Stimulated activated CD4-positive, alpha-beta T cell treated with anti-CD3 and anti-CD28 coated beads, Interleukin-12 subunit alpha, Interleukin-12 subunit beta, amount 100 ng/mL, for 4 hours (primary cell): ENCODE measurements around the gene GATA2.

Experiments
- DNase-seq: peaks from one replicate; pipeline ENCODE4 v3.0.0-alpha.2; 2020

GATA2 gene

GRCh38 chr3:128492671-128493569 is at the start of gene GATA2:
Gene GATA2, minus strand, starts transcription at chr3:128493201. Its CDS starts 6,170 bp downstream, at chr3:128487031.
- no peak for DNase-seq

- DNase-seq, result no peak
Observed at GRCh38 chr3:128541246-128541645, 48.2 kb upstream of the GATA2 start.

- no peak for DNase-seq
Observed at GRCh38 chr3:128539376-128539775, 46.4 kb upstream of the GATA2 start.

- DNase-seq, result no peak
Observed at GRCh38 chr3:128537091-128537703, 44.2 kb upstream of the GATA2 start.

- DNase-seq, result no peak
Observed at GRCh38 chr3:128532012-128532983, 39.3 kb upstream of the GATA2 start.

GRCh38 chr3:128524374-128525299 is 31.6 kb upstream of the GATA2 start:
- DNase-seq, result no peak

GRCh38 chr3:128523591-128523990 is 30.6 kb upstream of the GATA2 start:
- DNase-seq, result no peak

GRCh38 chr3:128521715-128522114 is 28.7 kb upstream of the GATA2 start:
- DNase-seq, result no peak

GRCh38 chr3:128518587-128519490 is 25.8 kb upstream of the GATA2 start:
- DNase-seq, result no peak

GRCh38 chr3:128517648-128518047 is 24.6 kb upstream of the GATA2 start:
- no peak for DNase-seq

GRCh38 chr3:128515967-128516366 is 23.0 kb upstream of the GATA2 start:
- DNase-seq, result no peak

- no peak for DNase-seq
Observed at GRCh38 chr3:128508852-128509251, 15.9 kb upstream of the GATA2 start.

- DNase-seq, result no peak
Observed at GRCh38 chr3:128506754-128507153, 13.8 kb upstream of the GATA2 start.

- DNase-seq, result no peak
Observed at GRCh38 chr3:128505771-128506170, 12.8 kb upstream of the GATA2 start.

GRCh38 chr3:128504963-128505730 is 12.1 kb upstream of the GATA2 start:
- DNase-seq, result no peak

GRCh38 chr3:128504533-128504915 is 11.5 kb upstream of the GATA2 start:
- DNase-seq, result no peak

- no peak for DNase-seq
Observed at GRCh38 chr3:128503751-128504532, 10.9 kb upstream of the GATA2 start.

- DNase-seq, result no peak
Observed at GRCh38 chr3:128503164-128503651, 10.2 kb upstream of the GATA2 start.

GRCh38 chr3:128502712-128503111 is 9.7 kb upstream of the GATA2 start:
- DNase-seq, result no peak
